ENCODE measurements around the gene PHACTR3.

- TF ChIP-seq CTCF (IDR thresholded peaks at IDR 0.05; ENCODE audit: low read depth, low read length, missing input control) = no peak
- no peak for TF ChIP-seq ATF3 (IDR thresholded peaks at IDR 0.05)
- TF ChIP-seq GABPA (IDR thresholded peaks at IDR 0.05 in 1 of 2, conservative IDR thresholded peaks at IDR 0.05 in 1 of 2) = no peak
Measured at GRCh38 chr20:59770270-59770669, 165.9 kb downstream of the PHACTR3 start.

All from liver (tissue), 3 donors.